Smooth muscle cell (in vitro differentiated cells): Measurements from ENCODE around the gene SND1. TPM values are rescaled to one million over a fixed set of nuclear protein-coding genes. Genes with fewer than 3 reads are reported as not detected.

Experiments used
- DNase-seq: peaks from one replicate; lab custom pipeline; 2025; ENCODE audit not compliant: unreplicated experiment; lab: John Stamatoyannopoulos, UW
- H2AFZ ChIP-seq: fragments of 200-600 bp; sonication (generic); 2 replicates; pipeline ENCODE4 v1.6.0; 2016; ENCODE audit warnings: antibody characterized with exemption, low read depth, mild to moderate bottlenecking
- H3F3A ChIP-seq: fragments of 200-600 bp; sonication (generic); 2 replicates; pipeline ENCODE4 v1.6.0; 2017; ENCODE audit warnings: antibody characterized with exemption, low read depth
- H3K27ac ChIP-seq: fragments of 200-600 bp; sonication (generic); 2 replicates; pipeline ENCODE4 v1.5.1; 2016; ENCODE audit warnings: low read depth, mild to moderate bottlenecking
- H3K27me3 ChIP-seq: fragments of 200-600 bp; sonication (generic); 2 replicates; pipeline ENCODE4 v1.6.1; 2016; ENCODE audit warnings: low read depth, mild to moderate bottlenecking
- H3K36me3 ChIP-seq: fragments of 200-600 bp; sonication (generic); 2 replicates; pipeline ENCODE4 v1.5.1; 2016; ENCODE audit warnings: low read depth
- H3K4me1 ChIP-seq: fragments of 200-600 bp; sonication (generic); 2 replicates; pipeline ENCODE4 v1.5.1; 2016; ENCODE audit warnings: low read depth
- H3K4me2 ChIP-seq: fragments of 200-600 bp; sonication (generic); 2 replicates; pipeline ENCODE4 v1.6.0; 2016; ENCODE audit warnings: mild to moderate bottlenecking
- H3K4me3 ChIP-seq: fragments of 200-600 bp; sonication (generic); 2 replicates; pipeline ENCODE4 v1.5.1; 2016; ENCODE audit warnings: mild to moderate bottlenecking
- H3K79me2 ChIP-seq: fragments of 200-600 bp; sonication (generic); 2 replicates; pipeline ENCODE4 v1.6.0; 2016; ENCODE audit warnings: low read depth, mild to moderate bottlenecking
- H3K9ac ChIP-seq: fragments of 200-600 bp; sonication (generic); 2 replicates; pipeline ENCODE4 v1.6.0; 2016; ENCODE audit warnings: low read depth
- H3K9me3 ChIP-seq: fragments of 200-600 bp; sonication (generic); replicated peaks from 2 replicates; pipeline ENCODE4 v1.5.1; 2016; ENCODE audit warnings: low read depth
- H4K20me1 ChIP-seq: fragments of 200-600 bp; sonication (generic); 2 replicates; pipeline ENCODE4 v1.6.0; 2016; ENCODE audit warnings: low read depth
- CTCF ChIP-seq: fragments of 200-600 bp; sonication (generic); IDR thresholded peaks from 2 replicates; pipeline ENCODE4 v1.5.1; 2017; ENCODE audit warnings: borderline replicate concordance, mild to moderate bottlenecking, antibody characterized with exemption; ENCODE audit not compliant: insufficient read depth, poor library complexity, severe bottlenecking
- WGBS: methylation state at CpG from one replicate; pipeline ENCODE4 v1.1.7; 2016; ENCODE audit warnings: low lambda C conversion rate; 5-methylcytosine and 5-hydroxymethylcytosine counted together
- polyA plus RNA-seq: library from polyadenylated mRNA; unstranded; fragments of >200 nt; fragmentation: Nextera tagmentation; extraction: Ambion mirVana; gene quantifications from 2 replicates; pipeline ENCODE4 v1.2.1, GENCODE V29; 2016
- total RNA-seq: library from RNA; depleted of rRNA; stranded (reverse); fragments of >200 nt; gene quantifications from 2 replicates; pipeline ENCODE4 v1.2.3, GENCODE V29; 2014

The SND1 gene
- total and polyA plus RNA-seq, 2 experiments from 2014 or later = 129 to 136 TPM

GRCh38 chr7:128121711-128122530 is 469.9 kb downstream of the SND1 start:
- 87% methylated on average over 21 of the region's 21 CpGs for WGBS
- Histone ChIP-seq H3K4me3 (no peak overlapping the region), H3K4me1 (peaks cover 15% of the 10 kb centered on the region)

GRCh38 chr7:128122576-128123290 is 470.7 kb downstream of the SND1 start:
- H3K9me3 ChIP-seq = no peaks in the 10 kb centered on the region
- no peak for DNase-seq
- no peak overlapping the region for H3K27ac ChIP-seq
- TF ChIP-seq CTCF = no peak
- peaks cover 15% of the 10 kb centered on the region for H3K4me1 ChIP-seq
- WGBS = 95% methylated on average over 12 of the region's 12 CpGs
- H4K20me1 ChIP-seq = no peaks in the 10 kb centered on the region
- no peaks in the 10 kb centered on the region for H3K79me2 ChIP-seq
- H3K4me2 ChIP-seq = no peak overlapping the region
- H3K36me3 ChIP-seq = no peaks in the 10 kb centered on the region
- no peak overlapping the region for H3K9ac ChIP-seq
- H3F3A ChIP-seq = no peaks in the 10 kb centered on the region
- no peak overlapping the region for H2AFZ ChIP-seq
- H3K27me3 ChIP-seq = peaks cover under 1% of the 10 kb centered on the region
- no peak overlapping the region for H3K4me3 ChIP-seq

More at GRCh38 chr7:128121711-128122530, 469.9 kb downstream of the SND1 start:
- no peak for DNase-seq
- H3K27me3 ChIP-seq = no peaks in the 10 kb centered on the region
- no peak overlapping the region for H3K4me2 ChIP-seq
- no peaks in the 10 kb centered on the region for H3K36me3 ChIP-seq
- no peak overlapping the region for H3K9ac ChIP-seq
- no peaks in the 10 kb centered on the region for H3K79me2 ChIP-seq
- no peaks in the 10 kb centered on the region for H4K20me1 ChIP-seq
- no peaks in the 10 kb centered on the region for H3F3A ChIP-seq
- H3K9me3 ChIP-seq = no peaks in the 10 kb centered on the region
- no peak overlapping the region for H2AFZ ChIP-seq
- no peak for TF ChIP-seq CTCF
- no peak overlapping the region for H3K27ac ChIP-seq

GRCh38 chr7:128123291-128124037 is 471.5 kb downstream of the SND1 start:
- no peak for TF ChIP-seq CTCF
- Histone ChIP-seq H3K9me3 (no peaks in the 10 kb centered on the region), H3K4me2 (no peak overlapping the region), H3K27ac (no peak overlapping the region), H3K27me3 (peaks cover 7% of the 10 kb centered on the region), H4K20me1 (no peaks in the 10 kb centered on the region), H3F3A (no peaks in the 10 kb centered on the region), H3K4me3 (no peak overlapping the region), H3K4me1 (peaks cover 15% of the 10 kb centered on the region), H3K9ac (no peak overlapping the region), H3K36me3 (no peaks in the 10 kb centered on the region), H3K79me2 (no peaks in the 10 kb centered on the region), H2AFZ (no peak overlapping the region)
- DNase-seq = no peak
- 83% methylated on average over 12 of the region's 12 CpGs for WGBS
